Fibroblast of skin of right quadriceps (primary cell): ENCODE data around the gene PTGDS.
"Not testable (repeated sequence)": the region's sequence is repeated elsewhere in the genome, so short reads cannot be mapped to it uniquely, and the experiment has no call there.

Source experiments
- DNase-seq: peaks from one replicate; pipeline ENCODE4 v3.0.0-alpha.2; 2013

Gene PTGDS

GRCh38 chr9:136992819-136993369, 15.6 kb downstream of the PTGDS start:
- no peak for DNase-seq

GRCh38 chr9:136994180-136994887, 17.0 kb downstream of the PTGDS start:
- no peak for DNase-seq

GRCh38 chr9:136994888-136995230, 17.6 kb downstream of the PTGDS start:
- no peak for DNase-seq

- DNase-seq, result no peak
Observed at GRCh38 chr9:136995362-136995761, 18.1 kb downstream of the PTGDS start.

- DNase-seq, result peak; percentile 26
Observed at GRCh38 chr9:136995772-136996311, 18.5 kb downstream of the PTGDS start.

- no peak for DNase-seq
Observed at GRCh38 chr9:136996361-136997292, 19.3 kb downstream of the PTGDS start, which contains the start of gene CLIC3. CLIC3 (minus strand) TSS chr9:136996568; CDS start chr9:136996543, 25 bp downstream.

GRCh38 chr9:136997371-136997770, 20.1 kb downstream of the PTGDS start:
- DNase-seq, result no peak

GRCh38 chr9:136997830-136998234, 20.5 kb downstream of the PTGDS start:
- no peak for DNase-seq

- peak; percentile 56 for DNase-seq
Observed at GRCh38 chr9:137000177-137000930, 23.1 kb downstream of the PTGDS start.

GRCh38 chr9:137001857-137002645, 24.7 kb downstream of the PTGDS start:
- no peak for DNase-seq

GRCh38 chr9:137002646-137003041, 25.3 kb downstream of the PTGDS start:
- DNase-seq, result no peak

- not testable (repeated sequence) for DNase-seq
Observed at GRCh38 chr9:137004285-137004684, 27.0 kb downstream of the PTGDS start.

GRCh38 chr9:137006116-137007003, 29.1 kb downstream of the PTGDS start:
- no peak for DNase-seq

GRCh38 chr9:137007108-137007815, 30.0 kb downstream of the PTGDS start:
- no peak for DNase-seq

- no peak for DNase-seq
Observed at GRCh38 chr9:137007816-137008270, 30.5 kb downstream of the PTGDS start.

- no peak for DNase-seq
Observed at GRCh38 chr9:137008312-137008711, 31.0 kb downstream of the PTGDS start.

GRCh38 chr9:137009217-137009616, 31.9 kb downstream of the PTGDS start:
- no peak for DNase-seq

- DNase-seq, result no peak
Observed at GRCh38 chr9:137009938-137010732, 32.8 kb downstream of the PTGDS start.

GRCh38 chr9:137011156-137011555, 33.9 kb downstream of the PTGDS start:
- no peak for DNase-seq
